OCI-LY1 (cell line): Measurements from ENCODE around the gene OR10H3.

Experiments used
- EZH2 ChIP-seq: fragments of 200-600 bp; sonication (generic), shearing (Covaris generic); IDR thresholded peaks from 2 replicates; pipeline ENCODE4 v1.8.0; 2017; ENCODE audit warnings: borderline replicate concordance, mixed run types, mild to moderate bottlenecking, antibody characterized with exemption, low read length, moderate library complexity, mixed read lengths
- TF ChIP-seq, protein P1 (sequence below): fragments of 200-600 bp; sonication (generic), shearing (Covaris generic); IDR thresholded peaks from 2 replicates; pipeline ENCODE4 v1.5.1; 2017; ENCODE audit warnings: mild to moderate bottlenecking, antibody characterized with exemption, low read length, moderate library complexity, mixed read lengths

DNA sequence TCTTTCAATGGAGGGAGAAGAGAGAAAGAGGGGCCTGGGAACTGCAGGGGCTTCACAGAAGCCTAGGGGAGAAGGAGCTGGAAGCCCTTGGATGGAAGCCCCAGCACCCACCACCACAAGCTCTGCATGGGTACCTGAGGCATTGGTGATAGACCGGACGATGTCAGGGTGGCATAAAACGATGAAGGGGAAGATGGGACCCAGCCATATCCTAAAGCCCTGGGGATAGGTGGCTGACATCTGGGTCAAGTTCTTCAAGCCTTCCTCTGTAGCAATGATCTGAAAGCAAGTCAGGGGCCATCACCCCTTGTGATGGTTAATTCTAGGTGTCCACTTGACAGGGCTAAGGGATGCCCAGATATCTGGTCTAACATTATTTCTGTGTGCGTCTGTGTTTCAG lies 38.5 kb downstream of the OR10H3 start:
- TF ChIP-seq, protein P1, sequence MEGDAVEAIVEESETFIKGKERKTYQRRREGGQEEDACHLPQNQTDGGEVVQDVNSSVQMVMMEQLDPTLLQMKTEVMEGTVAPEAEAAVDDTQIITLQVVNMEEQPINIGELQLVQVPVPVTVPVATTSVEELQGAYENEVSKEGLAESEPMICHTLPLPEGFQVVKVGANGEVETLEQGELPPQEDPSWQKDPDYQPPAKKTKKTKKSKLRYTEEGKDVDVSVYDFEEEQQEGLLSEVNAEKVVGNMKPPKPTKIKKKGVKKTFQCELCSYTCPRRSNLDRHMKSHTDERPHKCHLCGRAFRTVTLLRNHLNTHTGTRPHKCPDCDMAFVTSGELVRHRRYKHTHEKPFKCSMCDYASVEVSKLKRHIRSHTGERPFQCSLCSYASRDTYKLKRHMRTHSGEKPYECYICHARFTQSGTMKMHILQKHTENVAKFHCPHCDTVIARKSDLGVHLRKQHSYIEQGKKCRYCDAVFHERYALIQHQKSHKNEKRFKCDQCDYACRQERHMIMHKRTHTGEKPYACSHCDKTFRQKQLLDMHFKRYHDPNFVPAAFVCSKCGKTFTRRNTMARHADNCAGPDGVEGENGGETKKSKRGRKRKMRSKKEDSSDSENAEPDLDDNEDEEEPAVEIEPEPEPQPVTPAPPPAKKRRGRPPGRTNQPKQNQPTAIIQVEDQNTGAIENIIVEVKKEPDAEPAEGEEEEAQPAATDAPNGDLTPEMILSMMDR = no peak
- TF ChIP-seq EZH2 = no peak
